ENCODE results near the gene RREB1.

RREB1 gene

GRCh38 chr6:7138921-7139358, 31.2 kb downstream of the RREB1 start:
- H3K4me3 ChIP-seq (ENCODE audit: low read length), result no peak overlapping the region
- no peak for DNase-seq (ENCODE audit: low read depth)
- TF ChIP-seq, protein P1, sequence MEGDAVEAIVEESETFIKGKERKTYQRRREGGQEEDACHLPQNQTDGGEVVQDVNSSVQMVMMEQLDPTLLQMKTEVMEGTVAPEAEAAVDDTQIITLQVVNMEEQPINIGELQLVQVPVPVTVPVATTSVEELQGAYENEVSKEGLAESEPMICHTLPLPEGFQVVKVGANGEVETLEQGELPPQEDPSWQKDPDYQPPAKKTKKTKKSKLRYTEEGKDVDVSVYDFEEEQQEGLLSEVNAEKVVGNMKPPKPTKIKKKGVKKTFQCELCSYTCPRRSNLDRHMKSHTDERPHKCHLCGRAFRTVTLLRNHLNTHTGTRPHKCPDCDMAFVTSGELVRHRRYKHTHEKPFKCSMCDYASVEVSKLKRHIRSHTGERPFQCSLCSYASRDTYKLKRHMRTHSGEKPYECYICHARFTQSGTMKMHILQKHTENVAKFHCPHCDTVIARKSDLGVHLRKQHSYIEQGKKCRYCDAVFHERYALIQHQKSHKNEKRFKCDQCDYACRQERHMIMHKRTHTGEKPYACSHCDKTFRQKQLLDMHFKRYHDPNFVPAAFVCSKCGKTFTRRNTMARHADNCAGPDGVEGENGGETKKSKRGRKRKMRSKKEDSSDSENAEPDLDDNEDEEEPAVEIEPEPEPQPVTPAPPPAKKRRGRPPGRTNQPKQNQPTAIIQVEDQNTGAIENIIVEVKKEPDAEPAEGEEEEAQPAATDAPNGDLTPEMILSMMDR (conservative IDR thresholded peaks at IDR 0.05; ENCODE audit: low read length), result no peak

- no peak overlapping the region for H3K4me3 ChIP-seq (ENCODE audit: low read length)
- no peak for DNase-seq (ENCODE audit: low read depth)
- TF ChIP-seq, protein P1 (conservative IDR thresholded peaks at IDR 0.05; ENCODE audit: low read length), result no peak
Observed at GRCh38 chr6:7139835-7140470, 32.2 kb downstream of the RREB1 start.

- H3K4me3 ChIP-seq (ENCODE audit: low read length), result peak overlapping the region; percentile 67
- DNase-seq (ENCODE audit: low read depth), result peak; percentile 74
- TF ChIP-seq, protein P1 (conservative IDR thresholded peaks at IDR 0.05; ENCODE audit: low read length), result no peak
Observed at GRCh38 chr6:7140631-7141378, 33.0 kb downstream of the RREB1 start.

DNA sequence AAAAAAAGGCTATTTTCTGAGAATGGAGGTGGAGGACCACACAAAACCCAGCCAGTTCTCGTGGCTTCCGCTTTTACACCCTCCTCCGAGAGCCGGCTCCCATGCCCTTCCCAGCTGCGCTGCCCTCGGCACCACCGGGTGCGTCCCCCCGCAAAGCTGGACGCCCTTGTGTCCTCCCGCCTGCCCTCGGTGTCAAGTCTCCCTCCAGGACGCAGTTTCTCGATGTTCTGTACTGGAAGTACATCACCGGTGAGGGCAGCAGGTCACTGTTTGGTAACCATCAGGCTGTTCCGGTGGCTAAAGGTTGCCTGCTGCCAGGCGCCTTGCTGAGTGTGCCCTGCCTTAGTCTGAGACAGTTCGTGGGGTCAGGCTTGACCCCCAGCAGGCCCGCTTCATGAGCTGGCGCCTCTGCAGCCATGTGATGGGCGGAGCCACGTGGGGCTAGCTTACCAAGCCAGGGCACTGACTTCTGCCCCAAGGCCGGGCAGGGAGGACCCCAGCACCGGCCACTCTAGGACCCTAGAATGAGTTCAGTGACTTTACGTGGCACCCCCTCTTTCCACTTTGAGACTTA, 34.6 kb downstream of the RREB1 start:
- TF ChIP-seq, protein P1 (conservative IDR thresholded peaks at IDR 0.05; ENCODE audit: low read length), result no peak
- no peak overlapping the region for H3K4me3 ChIP-seq (ENCODE audit: low read length)
- DNase-seq (ENCODE audit: low read depth), result no peak

- H3K4me3 ChIP-seq (ENCODE audit: low read length), result no peak overlapping the region
- no peak for DNase-seq (ENCODE audit: low read depth)
Observed at GRCh38 chr6:7142918-7143475, 35.2 kb downstream of the RREB1 start.

GRCh38 chr6:7143476-7143974, 35.8 kb downstream of the RREB1 start:
- TF ChIP-seq, protein P1 (conservative IDR thresholded peaks at IDR 0.05; ENCODE audit: low read length), result peak; percentile 46
- DNase-seq (ENCODE audit: low read depth), result no peak
- no peak overlapping the region for H3K4me3 ChIP-seq (ENCODE audit: low read length)

More at GRCh38 chr6:7142918-7143475, 35.2 kb downstream of the RREB1 start:
- TF ChIP-seq, protein P1 (conservative IDR thresholded peaks at IDR 0.05; ENCODE audit: low read length), result no peak

Measured in AG10803 (cell line).